GM21737 (cell line): ENCODE data around the gene MANEAL.

Experiments
- ATAC-seq: cut with Tn5 transposase; IDR thresholded peaks from one replicate; pipeline ENCODE4 v1.9.1; 2021; ENCODE audit warnings: mild to moderate bottlenecking, moderate library complexity; ENCODE audit not compliant: unreplicated experiment

The MANEAL gene

DNA sequence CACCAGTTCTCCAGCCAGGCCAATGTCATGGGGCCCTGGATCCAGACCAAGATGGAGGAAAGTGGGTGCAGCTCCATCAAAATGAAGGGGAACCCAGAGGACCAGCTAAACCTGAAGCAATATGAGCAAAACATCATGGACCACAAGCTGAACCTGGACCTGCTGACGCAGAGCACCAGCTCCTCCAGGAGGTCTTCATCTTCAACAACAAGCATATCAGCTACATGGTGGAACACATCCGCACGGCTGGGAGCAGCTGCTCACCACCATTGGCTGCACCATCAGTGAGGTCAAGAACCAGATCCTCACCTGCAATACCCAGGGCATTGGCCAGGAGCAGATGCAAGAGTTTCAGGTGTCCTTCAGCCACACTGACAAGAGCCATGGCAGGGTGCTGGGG is 15.0 kb upstream of the MANEAL start:
- ATAC-seq, result no peak

DNA sequence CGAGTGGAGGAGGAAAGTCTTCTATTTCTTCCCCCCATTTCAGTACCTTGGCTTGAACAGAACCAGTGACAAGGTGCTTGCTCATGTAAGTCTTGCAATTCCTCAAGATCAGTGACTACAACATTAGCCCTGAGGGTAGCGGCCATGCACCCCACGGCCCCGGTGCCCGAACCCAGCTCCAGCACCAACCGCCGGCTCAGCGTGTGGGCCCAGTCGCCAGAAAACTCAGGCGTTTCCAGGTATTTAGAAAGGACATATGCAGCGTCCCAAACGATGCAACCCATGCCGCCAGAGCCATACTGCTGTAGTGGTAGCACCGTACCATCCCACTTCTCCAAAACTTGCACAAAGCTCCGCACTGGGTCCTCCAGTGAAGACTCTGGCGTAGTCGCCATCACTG is 11.2 kb upstream of the MANEAL start:
- ATAC-seq, result no peak

DNA sequence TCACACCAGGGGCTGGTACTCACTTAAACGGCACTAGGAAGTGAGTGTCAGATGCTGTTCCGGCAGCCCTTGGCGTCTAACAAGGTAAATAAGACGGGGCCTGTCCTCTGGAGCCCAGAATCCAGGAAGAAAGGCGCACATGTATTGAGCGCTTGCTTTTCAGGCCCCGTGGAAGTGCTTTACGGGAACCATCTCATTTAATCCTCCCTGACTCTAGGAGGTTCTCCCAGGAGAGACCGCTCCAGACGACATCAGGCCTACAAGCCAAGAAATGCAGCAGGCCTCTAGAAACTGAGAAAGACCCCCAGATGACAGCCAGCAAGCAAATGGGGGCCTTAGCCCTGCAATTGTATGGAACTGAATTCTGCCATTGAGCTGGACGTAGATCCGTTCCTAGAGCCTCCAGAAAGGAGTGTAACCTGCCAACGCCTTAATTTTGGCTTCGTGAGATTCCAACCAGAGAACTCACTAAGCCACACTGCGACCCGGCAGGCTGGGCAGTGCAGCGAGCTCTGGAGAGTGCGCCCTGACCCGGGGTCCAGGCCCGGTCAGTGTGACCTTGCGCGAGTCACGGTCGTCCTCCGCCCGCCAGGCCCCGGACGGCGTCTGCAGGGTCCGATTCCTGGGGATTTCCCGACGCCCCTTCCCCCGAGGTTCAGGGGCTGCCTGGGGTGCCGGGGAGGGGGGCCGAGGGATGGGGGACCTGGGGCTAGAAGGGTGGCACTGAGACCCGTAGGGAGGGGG is 532 bp upstream of the MANEAL start:
- no peak for ATAC-seq

DNA sequence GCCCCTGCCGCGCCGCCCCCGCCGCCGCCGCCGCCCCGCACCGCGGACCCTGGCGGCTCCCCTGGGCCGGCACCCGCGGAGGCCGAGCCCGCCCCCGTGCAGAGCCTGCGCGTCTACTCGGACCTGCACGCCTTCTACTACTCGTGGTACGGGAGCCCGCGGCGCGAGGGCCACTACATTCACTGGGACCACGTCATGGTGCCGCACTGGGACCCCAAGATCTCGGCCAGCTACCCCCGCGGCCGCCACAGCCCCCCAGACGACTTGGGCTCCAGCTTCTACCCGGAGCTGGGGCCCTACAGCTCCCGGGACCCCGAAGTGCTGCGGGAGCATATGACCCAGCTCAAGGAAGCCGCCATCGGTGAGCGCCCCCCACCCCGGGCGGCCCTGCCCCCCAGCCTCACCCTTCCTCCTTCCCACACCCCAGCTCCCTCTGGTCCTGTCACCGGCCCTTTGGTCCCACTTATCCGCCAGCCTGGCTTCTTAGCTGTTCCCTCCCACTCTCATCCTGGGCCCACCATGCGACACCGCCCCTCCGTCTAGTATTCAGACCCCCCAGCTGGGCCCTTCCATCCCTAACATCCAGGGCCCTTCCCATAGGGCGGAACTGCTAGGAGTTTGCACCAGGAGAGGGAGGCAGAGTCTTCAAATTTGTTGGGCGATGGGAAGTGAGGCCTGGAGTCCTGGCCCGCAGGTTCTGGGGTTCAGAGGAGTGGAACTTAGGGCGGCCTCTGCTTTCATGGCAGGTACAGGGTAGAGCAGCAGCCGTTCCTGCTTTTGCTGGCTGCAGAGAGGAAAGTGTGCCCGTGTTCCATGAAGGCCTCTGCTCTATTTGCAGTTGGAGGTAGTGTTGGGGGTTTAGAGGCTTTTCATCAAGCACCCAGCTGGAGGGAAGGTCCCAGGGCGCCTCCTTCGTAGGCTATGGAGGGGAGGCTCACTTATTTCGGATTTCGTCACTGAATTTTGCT is 1.0 kb downstream of the MANEAL start:
- no peak for ATAC-seq

- no peak for ATAC-seq
These were observed 1.9 kb downstream of the MANEAL start for GRCh38 chr1:37795340-37796125.

GRCh38 chr1:37797750-37798345 is 4.2 kb downstream of the MANEAL start:
- ATAC-seq, result no peak

DNA sequence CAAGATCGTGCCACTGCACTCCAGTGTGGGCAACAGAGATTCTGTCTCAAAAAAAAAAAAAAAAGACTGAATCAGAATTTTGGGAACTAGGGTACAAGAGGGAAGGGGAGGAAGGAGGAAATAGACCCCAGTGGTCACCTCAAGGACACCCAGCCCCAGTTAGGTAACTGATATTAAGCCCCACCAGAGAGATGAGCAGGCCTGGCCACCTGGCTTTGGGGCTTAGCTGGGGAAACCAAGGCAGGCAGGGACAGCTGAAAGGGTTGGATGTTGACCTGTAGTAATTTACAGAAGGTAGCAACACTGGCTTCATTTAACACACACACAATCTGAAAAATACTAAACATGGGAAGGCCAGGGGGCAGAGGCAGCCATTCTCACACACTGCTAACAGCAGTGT is 8.8 kb downstream of the MANEAL start:
- no peak for ATAC-seq

DNA sequence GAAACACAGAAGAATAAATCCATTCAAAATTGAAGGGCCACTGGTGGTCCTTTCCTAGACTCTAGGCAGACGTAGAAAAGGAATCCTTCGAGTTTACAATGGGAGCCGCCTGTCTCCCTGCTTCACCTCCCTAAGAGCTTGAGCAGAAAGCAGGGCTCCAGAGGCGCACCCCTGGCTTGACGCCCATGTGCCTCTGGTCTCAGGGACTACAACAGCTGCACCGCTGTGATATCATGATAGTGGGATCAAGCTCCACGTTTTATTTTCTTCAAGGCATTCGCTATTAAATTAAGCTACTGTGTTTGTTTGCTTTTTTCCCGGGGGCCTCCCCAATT is 13.5 kb downstream of the MANEAL start:
- ATAC-seq, result no peak

GRCh38 chr1:37807555-37808368 is 14.1 kb downstream of the MANEAL start, which contains the start of the genes C1orf122 and YRDC:
TSS of gene C1orf122 (plus strand) at chr1:37807790. CDS start at chr1:37808405, 615 bp downstream.
TSS of gene YRDC (minus strand) at chr1:37808208. CDS start at chr1:37808180, 28 bp downstream.
- ATAC-seq, result peak; percentile 79

- ATAC-seq, result peak; percentile 32
These were observed 15.0 kb downstream of the MANEAL start for GRCh38 chr1:37808369-37809319.

DNA sequence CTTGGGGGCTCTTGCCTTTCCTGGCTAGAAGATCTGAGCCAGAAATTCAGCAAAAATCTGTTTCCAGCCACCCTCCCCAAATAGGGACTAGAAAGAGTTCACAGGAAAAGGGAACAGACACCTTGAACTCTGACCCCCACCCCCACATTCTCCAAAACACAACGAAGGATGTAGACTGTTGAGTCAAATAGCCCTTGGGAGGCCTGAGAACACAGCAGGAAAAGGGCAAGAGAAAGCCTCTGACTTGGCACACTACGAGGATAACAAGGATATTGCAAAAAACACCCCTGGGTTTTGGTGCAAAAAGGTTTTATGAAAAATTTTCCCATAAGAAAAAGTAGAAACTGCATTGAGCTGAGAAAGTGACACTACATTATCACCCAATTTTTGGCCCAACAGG is 16.3 kb downstream of the MANEAL start:
- ATAC-seq, result no peak

- no peak for ATAC-seq
These were observed 17.5 kb downstream of the MANEAL start for GRCh38 chr1:37811027-37811655.

DNA sequence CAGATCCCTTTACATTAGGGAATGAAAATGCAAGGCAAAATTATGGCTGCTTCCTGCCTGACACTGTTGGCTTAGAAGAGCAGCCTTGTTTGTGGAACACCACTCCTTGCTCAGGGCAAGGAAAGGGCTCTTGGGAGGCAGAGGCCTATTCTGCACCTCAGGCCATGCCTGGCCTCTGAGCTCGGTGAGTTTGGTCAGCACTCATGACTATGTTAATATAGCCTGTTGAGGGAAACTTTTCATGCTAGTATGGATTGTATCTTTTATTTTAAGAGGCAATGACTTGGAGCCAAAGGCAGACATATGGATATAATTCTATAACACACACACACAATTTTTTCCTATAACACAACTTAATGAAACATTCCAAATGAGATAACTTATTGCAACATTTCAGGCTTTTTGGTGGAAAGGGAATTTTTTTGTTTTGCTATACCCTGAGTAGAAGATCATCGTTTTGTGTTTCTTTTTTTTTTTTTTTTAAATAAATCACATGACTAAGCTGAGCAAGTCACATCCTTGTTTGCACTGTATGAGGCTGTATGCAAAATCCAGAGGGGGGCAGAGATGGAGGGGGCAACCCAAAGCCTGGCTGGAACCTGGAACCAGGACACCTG is 20.0 kb downstream of the MANEAL start:
- ATAC-seq, result no peak

DNA sequence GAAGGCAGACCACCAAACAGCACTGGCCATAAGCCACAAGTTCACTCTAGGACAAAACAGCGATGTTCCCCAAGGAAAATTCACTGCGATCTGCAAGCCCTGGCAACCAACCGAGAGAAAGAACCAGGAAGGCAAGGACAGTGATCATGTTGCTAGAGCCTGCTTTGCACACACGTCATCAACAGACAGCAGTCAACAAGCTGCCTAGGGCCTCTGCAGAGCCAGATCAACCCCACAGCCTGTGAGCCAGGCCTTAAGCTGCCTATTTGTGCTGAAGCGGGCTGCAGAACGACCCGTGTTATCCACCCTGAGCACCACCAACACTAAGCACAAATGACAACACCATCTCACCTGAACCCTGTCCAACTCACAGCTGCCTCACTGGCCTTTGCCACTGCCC is 20.6 kb downstream of the MANEAL start:
- ATAC-seq, result no peak

- ATAC-seq, result no peak
These were observed 23.8 kb downstream of the MANEAL start for GRCh38 chr1:37817481-37817880.

DNA sequence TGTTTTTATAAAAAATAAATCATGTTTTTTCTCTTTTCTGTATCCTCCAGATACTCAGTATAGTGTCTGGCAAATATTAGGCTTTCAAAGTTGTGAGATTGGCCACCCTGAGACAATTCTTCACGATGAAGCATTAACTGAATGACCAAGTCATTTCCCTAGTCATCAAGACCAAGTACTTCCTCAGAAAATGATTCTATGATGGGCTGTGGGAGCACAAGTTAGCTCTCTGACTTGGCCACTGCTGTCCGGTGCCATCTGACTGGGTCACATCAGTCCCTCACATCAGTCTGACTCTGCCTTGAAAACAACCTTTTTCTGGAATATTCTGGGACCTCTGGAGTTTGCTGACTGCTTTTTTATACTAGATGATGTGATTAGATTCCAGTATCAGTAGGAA is 27.8 kb downstream of the MANEAL start:
- ATAC-seq, result no peak

DNA sequence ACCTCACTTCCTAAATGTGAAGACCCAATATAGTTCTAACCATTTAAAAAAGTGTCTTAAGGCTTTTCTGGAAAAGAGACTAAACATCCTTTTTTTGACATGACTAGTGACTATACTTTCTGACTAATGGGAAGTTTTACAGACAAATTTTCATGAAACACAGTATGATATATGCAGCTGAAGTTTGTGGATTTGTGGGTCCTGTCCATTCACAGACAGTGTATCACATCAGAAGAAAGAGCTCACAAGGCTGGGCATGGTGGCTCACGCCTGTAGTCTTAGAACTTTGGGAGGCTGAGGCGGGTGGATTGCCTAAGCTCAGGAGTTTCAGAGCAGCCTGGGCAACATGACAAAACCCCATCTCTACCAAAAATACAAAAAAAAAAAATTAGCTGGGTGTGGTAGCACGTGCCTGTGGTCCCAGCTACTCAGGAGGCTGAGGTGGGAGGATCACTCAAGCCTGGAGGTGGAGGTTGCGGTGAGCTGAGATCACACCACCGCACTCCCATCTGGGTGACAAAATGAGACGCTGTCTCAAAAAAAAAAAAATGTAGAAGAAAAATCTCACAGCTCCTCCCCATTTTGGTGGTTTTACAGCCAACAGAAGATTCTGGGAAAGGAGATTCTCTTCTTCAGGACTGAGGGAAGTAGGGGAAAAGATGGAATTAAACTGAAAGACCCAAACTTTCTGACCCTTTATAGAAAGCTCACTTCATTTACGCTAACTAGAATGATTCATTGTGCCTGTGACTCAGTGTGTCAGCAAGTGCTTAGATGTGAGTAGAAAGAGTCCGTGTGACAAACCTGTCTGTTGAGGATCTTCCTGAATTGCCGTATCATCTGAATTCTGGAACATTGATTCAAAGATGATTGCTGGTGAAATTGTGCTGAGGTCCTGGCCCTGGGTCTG is 29.5 kb downstream of the MANEAL start:
- no peak for ATAC-seq
